ENCODE data around the gene CTDNEP1. TPM values are rescaled to one million over a fixed set of nuclear protein-coding genes. Genes with fewer than 3 reads are reported as not detected.

The CTDNEP1 gene
- total and polyA plus RNA-seq, 2 donors (not counting 3 experiments of a cell fraction or from before 2014, with no cell fraction given), result 130 to 143 TPM

- H3K27ac ChIP-seq (ENCODE audit: insufficient read depth, low read depth, low read length), result no peak overlapping the region
- no peak overlapping the region for H3K9ac ChIP-seq (replicated peaks; ENCODE audit: extremely low read depth, insufficient read depth, low read length)
- no peaks in the 10 kb centered on the region for H3K9me3 ChIP-seq (replicated peaks; ENCODE audit: control insufficient read depth, insufficient read depth, low read length)
- CTCF ChIA-PET, result interaction anchor here (1.3 to 1.5 kb wide), 2 partner anchors 36 to 39 kb away, joined by 3 read pairs; no protein-coding TSS in a partner anchor
- BruUV-seq (replicated peaks), result no TSS peak
- intact Hi-C loops (cut with micrococcal nuclease) (no loop called here), dilution Hi-C loops (cut with MboI; ENCODE audit: extremely low pct_ligation_motif_present, low sequenced_read_pairs) (no loop called here)
- FAIRE-seq (no peak), DNase-seq (ENCODE audit: low read depth, low spot score) (no peak)
- peaks cover 3 to 19% of the 10 kb centered on the region in 2 experiments for H3K36me3 ChIP-seq (ENCODE audit: control insufficient read depth in 2 of 2, extremely low read depth in 1 of 2, insufficient read depth in 2 of 2, low read length in 2 of 2)
- TF ChIP-seq JUN (IDR thresholded peaks at IDR 0.05; ENCODE audit: borderline replicate concordance, insufficient read depth, insufficient read length, low read depth), result no peak
- no peak for TF ChIP-seq CTCF (IDR thresholded peaks at IDR 0.05; ENCODE audit: extremely low read depth in 1 of 2, insufficient read depth in 1 of 2, low read depth in 1 of 2, low read length in 2 of 2)
- TF ChIP-seq FOS (IDR thresholded peaks at IDR 0.05; ENCODE audit: borderline replicate concordance, insufficient read depth, low read length), result no peak
- no peak for TF ChIP-seq MAX (IDR thresholded peaks at IDR 0.05; ENCODE audit: insufficient read depth, insufficient read length)
- no peak for TF ChIP-seq MYC (IDR thresholded peaks at IDR 0.05; ENCODE audit: low read depth, low read length)
- TF ChIP-seq EZH2 (IDR thresholded peaks at IDR 0.05; ENCODE audit: borderline replicate concordance, low read depth, low read length, severe bottlenecking), result no peak
- TF ChIP-seq POLR2AphosphoS5 (IDR thresholded peaks at IDR 0.05; ENCODE audit: insufficient read depth, low read depth, low read length), result no peak
- TF ChIP-seq POLR2A (IDR thresholded peaks at IDR 0.05; ENCODE audit: low read depth, low read length), result no peak
- no peak for TF ChIP-seq GATA2 (IDR thresholded peaks at IDR 0.05; ENCODE audit: insufficient read depth, insufficient read length, low read depth, low read length)
- H3K9me1 ChIP-seq (replicated peaks; ENCODE audit: control insufficient read depth, extremely low read depth, insufficient read depth, low read length), result no peaks in the 10 kb centered on the region
- no peaks in the 10 kb centered on the region for H3K27me3 ChIP-seq (ENCODE audit: control insufficient read depth in 2 of 2, insufficient read depth in 2 of 2, low read length in 2 of 2)
- peaks cover 25% of the 10 kb centered on the region for H3K4me1 ChIP-seq (ENCODE audit: control insufficient read depth, extremely low read depth, insufficient read depth, low read length)
- H2AFZ ChIP-seq (ENCODE audit: low read depth, low read length), result no peak overlapping the region
- H4K20me1 ChIP-seq (replicated peaks; ENCODE audit: control insufficient read depth, extremely low read depth, insufficient read depth, low read length), result no peaks in the 10 kb centered on the region
- POLR2A ChIA-PET, result no interaction called here
- no peak overlapping the region for H3K4me2 ChIP-seq (ENCODE audit: insufficient read depth, low read length)
- no peak overlapping the region for H3K4me3 ChIP-seq (replicated peaks in 1 of 3; ENCODE audit: insufficient read depth in 1 of 3, low read depth in 1 of 3, low read length in 3 of 3)
- no peaks in the 10 kb centered on the region for H3K79me2 ChIP-seq (ENCODE audit: control insufficient read depth, insufficient read depth, low read length)
Observed at GRCh38 chr17:7259555-7259889, 8.0 kb upstream of the CTDNEP1 start.

Data from endothelial cell of umbilical vein (primary cell).